SW480 (cell line): ENCODE data around the gene AKAIN1.

Experiments used
- DNase-seq: peaks from one replicate; pipeline ENCODE4 v3.0.0-alpha.2; 2016; ENCODE audit warnings: low spot score

The AKAIN1 gene

GRCh38 chr18:5093902-5094301 is 103.2 kb downstream of the AKAIN1 start:
- no peak for DNase-seq
